MCF 10A (cell line): ENCODE results near the gene OR56A1. TPM values are rescaled to one million over a fixed set of nuclear protein-coding genes. Genes with fewer than 3 reads are reported as not detected.

Source experiments
- BruUV-seq: library from RNA; stranded (reverse); fragments of 400-500 nt; replicated peaks from 2 replicates; lab custom pipeline; 2021; lab: Mats Ljungman, UMichigan
- CTCF ChIA-PET: fragments of 300-600 bp; sonication (Branson Sonifier 250); formaldehyde crosslinking; extraction: SDS; loops from one replicate; lab custom pipeline; 2021; ENCODE audit warnings: antibody characterized with exemption, inconsistent platforms; lab: Yijun Ruan, JAX
- POLR2A ChIA-PET: fragments of 300-600, 350-650 bp; sonication (Branson Sonifier 250); formaldehyde crosslinking; extraction: SDS; loops from one replicate; lab custom pipeline; 2020; ENCODE audit warnings: antibody characterized with exemption, inconsistent platforms; lab: Yijun Ruan, JAX
- DNase-seq: peaks from one replicate; pipeline ENCODE4 v3.0.0-alpha.2; 2018; ENCODE audit not compliant: unreplicated experiment
- H3K27ac Mint-ChIP-seq: one replicate; pipeline ENCODE4 v1.8.0; 2022; ENCODE audit warnings: mild to moderate bottlenecking, low read depth, mixed read lengths; ENCODE audit not compliant: unreplicated experiment
- H3K27me3 Mint-ChIP-seq: one replicate; pipeline ENCODE4 v1.8.0; 2022; ENCODE audit warnings: mixed read lengths; ENCODE audit not compliant: insufficient read depth, unreplicated experiment
- H3K36me3 Mint-ChIP-seq: one replicate; pipeline ENCODE4 v1.8.0; 2022; ENCODE audit warnings: mild to moderate bottlenecking, moderate library complexity, mixed read lengths; ENCODE audit not compliant: insufficient read depth, unreplicated experiment
- H3K4me1 Mint-ChIP-seq: one replicate; pipeline ENCODE4 v1.8.0; 2022; ENCODE audit warnings: mixed read lengths; ENCODE audit not compliant: insufficient read depth, unreplicated experiment
- H3K4me3 Mint-ChIP-seq: one replicate; pipeline ENCODE4 v1.8.0; 2022; ENCODE audit warnings: mild to moderate bottlenecking, moderate library complexity, mixed read lengths; ENCODE audit not compliant: unreplicated experiment
- H3K9me3 Mint-ChIP-seq: one replicate; pipeline ENCODE4 v1.8.0; 2022; ENCODE audit warnings: mixed read lengths; ENCODE audit not compliant: unreplicated experiment
- CTCF ChIP-seq: fragments of 200-600 bp; IDR thresholded peaks from one replicate; pipeline ENCODE4 v1.8.0; 2022; ENCODE audit warnings: antibody characterized with exemption, mild to moderate bottlenecking; ENCODE audit not compliant: unreplicated experiment
- intact Hi-C: fragments of 100-400 bp; cut with micrococcal nuclease; formaldehyde crosslinking; loops from 2 replicates; pipeline ENCODE4 v1.14.1; 2022
- total RNA-seq: library from RNA; stranded (reverse); gene quantifications from 2 replicates; pipeline ENCODE4 v1.2.3, GENCODE V29; 2022

OR56A1 gene
- total RNA-seq, 1 experiment from 2014 or later = not detected

GRCh38 chr11:5983443-5983842 lies 47.1 kb downstream of the OR56A1 start:
- intact Hi-C loops = no loop called here
- no TSS peak for BruUV-seq
- no peaks in the 10 kb centered on the region for H3K36me3 Mint-ChIP-seq

GRCh38 chr11:5973530-5973929 lies 57.0 kb downstream of the OR56A1 start:
- CTCF ChIA-PET = interaction anchor here (0.6 kb wide), 1 partner anchor 390 kb away, joined by 3 read pairs; no protein-coding TSS in a partner anchor

More at GRCh38 chr11:5983443-5983842, 47.1 kb downstream of the OR56A1 start:
- Mint-ChIP-seq H3K4me3 (no peak overlapping the region), H3K27me3 (no peaks in the 10 kb centered on the region), H3K4me1 (no peaks in the 10 kb centered on the region), H3K9me3 (peaks cover 18% of the 10 kb centered on the region), H3K27ac (no peak overlapping the region)
- no peak for DNase-seq
- ChIA-PET POLR2A (no interaction called here), CTCF (no interaction called here)
- TF ChIP-seq CTCF = no peak

More at GRCh38 chr11:5973530-5973929, 57.0 kb downstream of the OR56A1 start:
- H3K27me3 Mint-ChIP-seq = peaks cover 12% of the 10 kb centered on the region
- no peak overlapping the region for H3K27ac Mint-ChIP-seq
- no peaks in the 10 kb centered on the region for H3K36me3 Mint-ChIP-seq
- BruUV-seq = no TSS peak
- intact Hi-C loops = no loop called here
- DNase-seq = no peak
- no peaks in the 10 kb centered on the region for H3K4me1 Mint-ChIP-seq
- H3K4me3 Mint-ChIP-seq = no peak overlapping the region
- POLR2A ChIA-PET = no interaction called here
- no peak for TF ChIP-seq CTCF
- H3K9me3 Mint-ChIP-seq = no peaks in the 10 kb centered on the region

Other genes with a start within 250 kb of the OR56A1 start
- not detected in 2 replicates for gene OR52N5, start 247.4 kb downstream of the OR56A1 start, total RNA-seq
- gene OR52N1, start 239.5 kb downstream of the OR56A1 start, total RNA-seq = not detected in 2 replicates
- gene OR52N2, start 221.8 kb downstream of the OR56A1 start, total RNA-seq = not detected in 2 replicates
- not detected in 2 replicates for gene OR52E6, start 188.9 kb downstream of the OR56A1 start, total RNA-seq
- gene OR52E8, start 173.1 kb downstream of the OR56A1 start, total RNA-seq = not detected in 2 replicates
- gene OR52E4, start 150.1 kb downstream of the OR56A1 start, total RNA-seq = not detected in 2 replicates
- gene OR52E5, start 137.6 kb downstream of the OR56A1 start, total RNA-seq = not detected in 2 replicates
- not detected in 2 replicates for gene OR56A3, start 88.5 kb downstream of the OR56A1 start, total RNA-seq
- gene OR56A5, start 62.3 kb downstream of the OR56A1 start, total RNA-seq = not detected in 2 replicates
- not detected in 2 replicates for gene OR52L1, start 43.8 kb downstream of the OR56A1 start, total RNA-seq
- not detected in 2 replicates for gene OR56A4, start 23.8 kb downstream of the OR56A1 start, total RNA-seq
- not detected in 2 replicates for gene OR56B4, start 76.9 kb upstream of the OR56A1 start, total RNA-seq
- not detected in 2 replicates for gene OR52B2, start 139.6 kb upstream of the OR56A1 start, total RNA-seq
- not detected in 2 replicates for gene OR52W1, start 168.5 kb upstream of the OR56A1 start, total RNA-seq
- not detected in 2 replicates for gene C11orf42, start 174.8 kb upstream of the OR56A1 start, total RNA-seq
- 44.6 and 51.1 TPM in 2 replicates for gene FHIP1B, start 203.9 kb upstream of the OR56A1 start, total RNA-seq
- not detected in 2 replicates for gene CNGA4, start 208.3 kb upstream of the OR56A1 start, total RNA-seq
- not detected in 2 replicates for gene CCKBR, start 229.1 kb upstream of the OR56A1 start, total RNA-seq